ENCODE results near the gene ZNF367. TPM values are rescaled to one million over a fixed set of nuclear protein-coding genes. Genes with fewer than 3 reads are reported as not detected.
"Not testable (repeated sequence)": the region's sequence is repeated elsewhere in the genome, so short reads cannot be mapped to it uniquely, and the experiment has no call there.

The ZNF367 gene
- total RNA-seq, 2 donors from 2014 or later: 22.6 to 24.7 TPM

GRCh38 chr9:96360523-96360922 is 57.6 kb downstream of the ZNF367 start:
- H3K4me1 Mint-ChIP-seq (ENCODE audit: low read depth); H3K27me3 Mint-ChIP-seq (ENCODE audit: low read depth); H3K4me3 Mint-ChIP-seq; DNase-seq; ATAC-seq (replicated peaks in 1 of 2); H3K9me3 Mint-ChIP-seq; H3K27ac Mint-ChIP-seq; H3K36me3 Mint-ChIP-seq (ENCODE audit: insufficient read depth in 2 of 2): not testable (repeated sequence)

DNA sequence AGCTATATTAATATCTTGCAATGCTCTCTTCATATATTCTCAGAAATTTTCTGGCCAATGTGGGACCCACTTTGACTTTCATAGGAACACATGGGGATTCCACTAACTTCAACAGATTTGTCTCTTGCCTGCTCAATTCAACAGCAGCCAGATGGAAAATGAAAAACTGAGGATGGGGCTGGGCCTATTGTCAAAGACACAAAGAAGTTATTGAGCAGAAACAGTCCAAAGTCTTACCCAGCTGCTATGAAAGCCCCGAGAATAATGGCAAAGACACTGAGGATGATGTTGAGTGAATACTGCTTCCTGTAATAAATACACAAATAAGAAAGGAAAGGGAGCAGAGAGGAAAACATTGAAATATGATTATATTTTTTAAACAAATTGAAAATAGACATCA is 67.3 kb downstream of the ZNF367 start:
- Mint-ChIP-seq H3K9me3 (no peaks in the 10 kb centered on the region), H3K27ac (no peak overlapping the region)

GRCh38 chr9:96348261-96348660 is 69.9 kb downstream of the ZNF367 start:
- Mint-ChIP-seq H3K4me1 (ENCODE audit: low read depth) (no peaks in the 10 kb centered on the region), H3K9me3 (no peaks in the 10 kb centered on the region), H3K36me3 (ENCODE audit: insufficient read depth in 2 of 2) (peaks cover 0 to 3% of the 10 kb centered on the region in 2 donors), H3K27me3 (ENCODE audit: low read depth) (no peaks in the 10 kb centered on the region), H3K4me3 (no peak overlapping the region), H3K27ac (no peak overlapping the region)
- ATAC-seq (replicated peaks in 1 of 2) (no peak), DNase-seq (no peak)

More for the DNA sequence above, 67.3 kb downstream of the ZNF367 start:
- Mint-ChIP-seq H3K4me3 (no peak overlapping the region), H3K36me3 (ENCODE audit: insufficient read depth in 2 of 2) (peaks cover 0 to 3% of the 10 kb centered on the region in 2 donors), H3K4me1 (ENCODE audit: low read depth) (no peaks in the 10 kb centered on the region), H3K27me3 (ENCODE audit: low read depth) (no peaks in the 10 kb centered on the region)
- ATAC-seq (replicated peaks in 1 of 2) (no peak), DNase-seq (no peak)

DNA sequence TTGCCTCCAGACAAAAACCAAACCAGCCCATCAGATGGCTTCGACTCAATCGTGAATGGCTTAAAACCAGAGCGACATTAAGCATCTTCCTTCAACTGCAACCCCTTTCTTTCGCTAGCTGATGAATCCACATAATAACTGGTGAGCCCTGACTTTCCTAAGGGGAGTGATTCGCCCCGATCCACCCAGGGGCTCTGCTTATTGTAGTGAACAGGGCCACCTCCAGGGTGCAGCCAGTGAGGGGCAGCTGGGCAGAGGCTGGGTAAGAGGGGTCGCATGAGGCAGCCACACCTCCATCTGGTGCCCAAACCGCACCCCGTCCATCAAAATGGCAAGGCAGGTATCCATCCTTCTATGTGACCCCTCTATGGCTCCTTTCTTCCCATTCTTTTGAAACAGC is 72.6 kb downstream of the ZNF367 start:
- no peaks in the 10 kb centered on the region for H3K4me1 Mint-ChIP-seq (ENCODE audit: low read depth)
- H3K4me3 Mint-ChIP-seq: no peak overlapping the region
- no peak overlapping the region for H3K27ac Mint-ChIP-seq
- H3K36me3 Mint-ChIP-seq (ENCODE audit: insufficient read depth in 2 of 2): peaks cover 0 to 3% of the 10 kb centered on the region in 2 donors
- DNase-seq: no peak
- H3K9me3 Mint-ChIP-seq: no peaks in the 10 kb centered on the region
- no peak for ATAC-seq (replicated peaks in 1 of 2)
- H3K27me3 Mint-ChIP-seq (ENCODE audit: low read depth): no peaks in the 10 kb centered on the region

DNA sequence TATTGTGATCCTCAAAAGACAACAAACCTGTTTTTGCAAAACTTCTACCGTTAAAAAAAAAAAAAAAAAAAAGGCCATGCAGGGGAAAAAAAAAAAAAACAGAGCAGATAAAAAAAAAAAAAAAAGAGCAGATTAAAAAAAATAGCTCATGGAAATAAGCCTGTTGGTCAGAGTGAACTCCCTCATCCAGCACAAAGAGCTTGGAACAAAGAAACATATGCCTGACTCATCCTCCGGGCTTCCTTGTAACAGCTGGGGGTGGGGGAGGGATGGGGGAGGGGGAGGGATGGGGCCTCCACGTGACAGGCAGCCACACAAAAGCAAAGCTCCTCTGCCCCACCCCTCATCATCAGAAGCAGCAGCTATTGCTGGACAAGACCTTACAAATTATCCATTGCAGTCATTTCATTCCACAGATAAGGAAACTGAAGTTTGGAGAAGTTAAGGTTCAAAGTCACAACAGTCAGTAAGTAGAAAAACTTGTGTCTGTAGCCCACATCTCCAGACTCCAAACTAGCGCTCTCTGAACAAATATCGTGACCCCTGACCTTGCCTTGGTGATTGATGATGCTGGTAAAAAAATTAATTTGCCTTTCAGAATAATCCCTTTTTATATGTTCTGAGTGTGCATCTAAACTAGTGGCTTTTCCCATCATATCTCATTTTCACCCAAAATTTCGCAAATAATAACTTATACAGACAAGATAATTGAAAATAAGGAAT is 73.6 kb downstream of the ZNF367 start:
- H3K27ac Mint-ChIP-seq: no peak overlapping the region
- H3K9me3 Mint-ChIP-seq: no peaks in the 10 kb centered on the region
- no peak for ATAC-seq (replicated peaks in 1 of 2)
- H3K4me3 Mint-ChIP-seq: no peak overlapping the region
- H3K27me3 Mint-ChIP-seq (ENCODE audit: low read depth): no peaks in the 10 kb centered on the region
- no peak for DNase-seq
- H3K36me3 Mint-ChIP-seq (ENCODE audit: insufficient read depth in 2 of 2): peaks cover 0 to 3% of the 10 kb centered on the region in 2 donors
- no peaks in the 10 kb centered on the region for H3K4me1 Mint-ChIP-seq (ENCODE audit: low read depth)

DNA sequence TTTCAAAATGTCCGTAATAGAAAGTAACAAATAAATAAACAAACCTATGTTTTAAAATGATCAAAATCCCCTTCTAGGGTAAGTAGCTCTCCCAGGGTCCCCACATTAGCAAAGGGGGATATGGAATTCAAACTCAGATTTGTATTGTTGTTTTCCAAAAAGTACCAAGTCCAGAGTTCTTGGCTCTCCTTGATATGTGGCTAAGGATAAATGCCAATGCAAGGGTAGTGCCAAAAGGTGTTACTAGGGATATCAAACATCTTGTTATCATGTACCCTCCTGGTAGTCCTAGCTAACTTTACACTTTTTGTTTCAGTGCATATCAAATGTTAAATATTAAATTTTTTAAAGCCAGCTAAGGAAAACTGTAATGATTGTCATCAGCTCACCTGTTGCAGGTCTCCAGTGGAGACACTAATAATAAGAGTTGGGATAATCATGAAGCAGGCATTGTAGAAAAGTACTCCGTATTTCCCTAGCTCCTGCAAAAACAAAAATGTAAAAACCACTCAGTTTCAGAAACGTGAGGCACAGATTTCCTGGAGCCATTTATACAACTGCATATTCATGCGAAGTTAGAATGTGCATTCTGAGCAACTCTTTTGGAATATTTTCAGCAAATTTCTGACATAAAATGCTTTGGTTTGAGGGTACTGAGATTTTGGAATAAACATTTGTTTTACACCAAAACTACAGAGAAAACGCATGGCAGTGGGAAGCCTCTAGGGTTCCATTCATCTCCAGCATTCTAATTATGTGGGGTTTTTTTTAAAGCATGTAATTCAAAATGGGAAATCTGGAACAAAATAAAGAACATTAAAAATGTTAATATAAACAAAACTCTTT is 74.4 kb downstream of the ZNF367 start:
- H3K4me1 Mint-ChIP-seq (ENCODE audit: low read depth): no peaks in the 10 kb centered on the region

GRCh38 chr9:96342571-96343245 is 75.5 kb downstream of the ZNF367 start:
- Mint-ChIP-seq H3K4me1 (ENCODE audit: low read depth) (no peaks in the 10 kb centered on the region), H3K27ac (no peak overlapping the region), H3K36me3 (ENCODE audit: insufficient read depth in 2 of 2) (no peaks in the 10 kb centered on the region), H3K4me3 (no peak overlapping the region), H3K9me3 (no peaks in the 10 kb centered on the region), H3K27me3 (ENCODE audit: low read depth) (no peaks in the 10 kb centered on the region)
- DNase-seq: no peak
- ATAC-seq (replicated peaks in 1 of 2): no peak

More for the DNA sequence above, 74.4 kb downstream of the ZNF367 start:
- ATAC-seq (replicated peaks in 1 of 2) (no peak), DNase-seq (no peak)
- Mint-ChIP-seq H3K27me3 (ENCODE audit: low read depth) (no peaks in the 10 kb centered on the region), H3K27ac (no peak overlapping the region), H3K36me3 (ENCODE audit: insufficient read depth in 2 of 2) (peaks cover 0 to 3% of the 10 kb centered on the region in 2 donors), H3K4me3 (no peak overlapping the region), H3K9me3 (no peaks in the 10 kb centered on the region)

DNA sequence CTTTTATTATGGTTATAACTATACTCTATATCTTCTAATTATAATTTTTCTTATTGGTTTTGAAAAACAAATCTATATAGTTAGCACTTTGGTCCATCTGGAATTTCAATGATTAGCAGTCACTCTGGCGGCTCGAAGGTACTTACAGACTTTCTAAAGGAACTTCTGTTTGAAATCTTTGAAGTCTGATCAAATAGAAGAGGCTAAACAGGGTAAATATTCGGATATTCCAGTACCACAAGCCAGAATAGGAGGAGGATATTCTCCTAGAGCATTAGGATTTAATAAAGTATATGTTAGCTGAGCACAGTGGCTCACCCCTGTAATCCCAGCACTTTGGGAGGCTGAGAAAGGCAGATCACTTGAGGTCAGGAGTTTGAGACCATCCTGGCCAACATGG is 77.5 kb downstream of the ZNF367 start:
- H3K36me3 Mint-ChIP-seq (ENCODE audit: insufficient read depth in 2 of 2): no peaks in the 10 kb centered on the region
- no peak overlapping the region for H3K27ac Mint-ChIP-seq
- ATAC-seq (replicated peaks in 1 of 2) (no peak), DNase-seq (no peak)
- H3K4me1 Mint-ChIP-seq (ENCODE audit: low read depth): no peaks in the 10 kb centered on the region
- no peak overlapping the region for H3K4me3 Mint-ChIP-seq
- H3K27me3 Mint-ChIP-seq (ENCODE audit: low read depth): no peaks in the 10 kb centered on the region
- H3K9me3 Mint-ChIP-seq: no peaks in the 10 kb centered on the region

GRCh38 chr9:96338299-96338698 is 79.9 kb downstream of the ZNF367 start:
- Mint-ChIP-seq H3K9me3 (no peaks in the 10 kb centered on the region), H3K36me3 (ENCODE audit: insufficient read depth in 2 of 2) (no peaks in the 10 kb centered on the region), H3K4me1 (ENCODE audit: low read depth) (no peaks in the 10 kb centered on the region), H3K4me3 (no peak overlapping the region), H3K27ac (no peak overlapping the region), H3K27me3 (ENCODE audit: low read depth) (no peaks in the 10 kb centered on the region)
- DNase-seq (no peak), ATAC-seq (replicated peaks in 1 of 2) (no peak)

Other genes starting within 250 kb of the ZNF367 start
- gene HSD17B3, start 116.2 kb downstream of the ZNF367 start, total RNA-seq: under 1 TPM in 1 of 2 donors, not detected in 1; 0.81 TPM
- gene SLC35D2, start 34.7 kb downstream of the ZNF367 start, total RNA-seq: 10 to 100 TPM in 1 of 2 donors, 1 to 10 TPM in 1; 5.4 to 14.0 TPM
- gene HABP4, start 31.8 kb upstream of the ZNF367 start, total RNA-seq: 10 to 100 TPM; 13.4 to 17.5 TPM
- 10 to 100 TPM; 11.7 to 13.9 TPM for gene CDC14B, start 201.5 kb upstream of the ZNF367 start, total RNA-seq
- 10 to 100 TPM; 11.6 to 17.1 TPM for gene PRXL2C, start 236.9 kb upstream of the ZNF367 start, total RNA-seq

Data from activated T-cell treated with anti-CD3 and anti-CD28 coated beads, Interleukin-2, amount 50 U/mL, for 72 hours (primary cell).